Measurements from ENCODE around the gene SPRTN.

DNA sequence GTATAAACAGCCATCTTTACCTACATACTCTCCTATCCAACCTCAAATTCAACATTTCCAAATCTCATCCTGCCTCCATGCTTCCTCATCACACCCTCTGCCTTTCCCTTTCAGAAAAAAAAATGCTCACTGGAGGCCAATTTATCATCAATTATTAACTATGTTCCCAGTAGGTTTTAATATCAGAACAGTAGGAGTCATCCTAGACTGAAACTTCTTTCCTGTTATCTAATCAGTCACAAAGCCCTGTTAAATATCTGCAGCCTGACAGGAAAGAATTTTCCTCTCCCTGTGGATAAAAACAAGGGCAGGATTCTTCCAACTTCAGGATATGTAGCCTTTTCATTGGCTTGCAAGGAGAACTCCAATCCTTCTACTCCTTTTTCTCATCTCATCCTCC, 55.6 kb downstream of the SPRTN start:
- TF ChIP-seq, protein P1, sequence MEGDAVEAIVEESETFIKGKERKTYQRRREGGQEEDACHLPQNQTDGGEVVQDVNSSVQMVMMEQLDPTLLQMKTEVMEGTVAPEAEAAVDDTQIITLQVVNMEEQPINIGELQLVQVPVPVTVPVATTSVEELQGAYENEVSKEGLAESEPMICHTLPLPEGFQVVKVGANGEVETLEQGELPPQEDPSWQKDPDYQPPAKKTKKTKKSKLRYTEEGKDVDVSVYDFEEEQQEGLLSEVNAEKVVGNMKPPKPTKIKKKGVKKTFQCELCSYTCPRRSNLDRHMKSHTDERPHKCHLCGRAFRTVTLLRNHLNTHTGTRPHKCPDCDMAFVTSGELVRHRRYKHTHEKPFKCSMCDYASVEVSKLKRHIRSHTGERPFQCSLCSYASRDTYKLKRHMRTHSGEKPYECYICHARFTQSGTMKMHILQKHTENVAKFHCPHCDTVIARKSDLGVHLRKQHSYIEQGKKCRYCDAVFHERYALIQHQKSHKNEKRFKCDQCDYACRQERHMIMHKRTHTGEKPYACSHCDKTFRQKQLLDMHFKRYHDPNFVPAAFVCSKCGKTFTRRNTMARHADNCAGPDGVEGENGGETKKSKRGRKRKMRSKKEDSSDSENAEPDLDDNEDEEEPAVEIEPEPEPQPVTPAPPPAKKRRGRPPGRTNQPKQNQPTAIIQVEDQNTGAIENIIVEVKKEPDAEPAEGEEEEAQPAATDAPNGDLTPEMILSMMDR (IDR thresholded peaks at IDR 0.05) = no peak
- no peak for TF ChIP-seq POLR2A (IDR thresholded peaks at IDR 0.05)
